Osteoblast (primary cell): ENCODE data around the gene RARRES1. TPM values are rescaled to one million over a fixed set of nuclear protein-coding genes. Genes with fewer than 3 reads are reported as not detected.

Experiments
- DNase-seq: peaks from one replicate; pipeline ENCODE4 v3.0.0; 2011; ENCODE audit warnings: low spot score, mixed read lengths; ENCODE audit not compliant: insufficient read length; ENCODE audit errors: missing footprints
- H2AFZ ChIP-seq: 2 replicates; pipeline ENCODE4 v1.6.0; 2011; ENCODE audit warnings: mild to moderate bottlenecking, low read length
- H3K27ac ChIP-seq: 2 replicates; pipeline ENCODE4 v1.5.1; 2011; ENCODE audit warnings: mild to moderate bottlenecking, low read depth, low read length, moderate library complexity
- H3K27me3 ChIP-seq: 2 replicates; pipeline ENCODE4 v1.6.0; 2012; ENCODE audit warnings: mild to moderate bottlenecking, control low read depth, inconsistent platforms, low read length, moderate library complexity; ENCODE audit not compliant: insufficient read depth
- H3K36me3 ChIP-seq: 2 replicates; pipeline ENCODE4 v1.5.1; 2011; ENCODE audit warnings: mild to moderate bottlenecking, low read length, control low read depth, moderate library complexity; ENCODE audit not compliant: insufficient read depth
- H3K4me1 ChIP-seq: 2 replicates; pipeline ENCODE4 v1.5.1; 2011; ENCODE audit warnings: mild to moderate bottlenecking, low read length, control low read depth, moderate library complexity; ENCODE audit not compliant: insufficient read depth
- H3K4me2 ChIP-seq: 2 replicates; pipeline ENCODE4 v1.6.0; 2011; ENCODE audit warnings: mild to moderate bottlenecking, low read length; ENCODE audit not compliant: insufficient read depth
- H3K4me3 ChIP-seq: fragments of 200-600 bp; sonication (generic); 3 replicates; pipeline ENCODE4 v1.5.1; 2012; ENCODE audit warnings: mild to moderate bottlenecking, low read length, inconsistent platforms; ENCODE audit not compliant: insufficient read depth
- H3K79me2 ChIP-seq: 2 replicates; pipeline ENCODE4 v1.6.0; 2012; ENCODE audit warnings: mild to moderate bottlenecking, low read length, control low read depth, inconsistent platforms; ENCODE audit not compliant: insufficient read depth
- H3K9me3 ChIP-seq: 2 replicates; pipeline ENCODE4 v1.5.1; 2011; ENCODE audit warnings: low read depth, low read length, control low read depth
- H4K20me1 ChIP-seq: 2 replicates; pipeline ENCODE4 v1.6.0; 2012; ENCODE audit warnings: mild to moderate bottlenecking, low read length, control low read depth; ENCODE audit not compliant: insufficient read depth
- total RNA-seq: library from RNA; depleted of rRNA; stranded (reverse); fragments of >200 nt; gene quantifications from 2 replicates; pipeline ENCODE4 v1.2.3, GENCODE V29; 2012
- TF ChIP-seq, protein P1 (sequence below): IDR thresholded peaks from 2 replicates; pipeline ENCODE4 v1.5.1; 2011; ENCODE audit warnings: mild to moderate bottlenecking, low read depth, low read length, moderate library complexity; ENCODE audit errors: extremely low read depth

RARRES1 gene
- total RNA-seq, 1 donor: 19.5 TPM

GRCh38 chr3:158663246-158663645 is 69.0 kb downstream of the RARRES1 start:
- Histone ChIP-seq H3K4me3 (no peak overlapping the region), H3K4me2 (no peak overlapping the region), H3K79me2 (peaks cover 14% of the 10 kb centered on the region), H3K27me3 (no peaks in the 10 kb centered on the region), H4K20me1 (peaks cover 5% of the 10 kb centered on the region), H2AFZ (no peak overlapping the region), H3K4me1 (peaks cover 14% of the 10 kb centered on the region), H3K36me3 (peaks cover 90% of the 10 kb centered on the region), H3K9me3 (no peaks in the 10 kb centered on the region), H3K27ac (no peak overlapping the region)
- no peak for DNase-seq
- TF ChIP-seq, protein P1, sequence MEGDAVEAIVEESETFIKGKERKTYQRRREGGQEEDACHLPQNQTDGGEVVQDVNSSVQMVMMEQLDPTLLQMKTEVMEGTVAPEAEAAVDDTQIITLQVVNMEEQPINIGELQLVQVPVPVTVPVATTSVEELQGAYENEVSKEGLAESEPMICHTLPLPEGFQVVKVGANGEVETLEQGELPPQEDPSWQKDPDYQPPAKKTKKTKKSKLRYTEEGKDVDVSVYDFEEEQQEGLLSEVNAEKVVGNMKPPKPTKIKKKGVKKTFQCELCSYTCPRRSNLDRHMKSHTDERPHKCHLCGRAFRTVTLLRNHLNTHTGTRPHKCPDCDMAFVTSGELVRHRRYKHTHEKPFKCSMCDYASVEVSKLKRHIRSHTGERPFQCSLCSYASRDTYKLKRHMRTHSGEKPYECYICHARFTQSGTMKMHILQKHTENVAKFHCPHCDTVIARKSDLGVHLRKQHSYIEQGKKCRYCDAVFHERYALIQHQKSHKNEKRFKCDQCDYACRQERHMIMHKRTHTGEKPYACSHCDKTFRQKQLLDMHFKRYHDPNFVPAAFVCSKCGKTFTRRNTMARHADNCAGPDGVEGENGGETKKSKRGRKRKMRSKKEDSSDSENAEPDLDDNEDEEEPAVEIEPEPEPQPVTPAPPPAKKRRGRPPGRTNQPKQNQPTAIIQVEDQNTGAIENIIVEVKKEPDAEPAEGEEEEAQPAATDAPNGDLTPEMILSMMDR: no peak

GRCh38 chr3:158660711-158661110 is 71.5 kb downstream of the RARRES1 start:
- H3K27me3 ChIP-seq: no peaks in the 10 kb centered on the region
- no peak for DNase-seq
- no peaks in the 10 kb centered on the region for H3K9me3 ChIP-seq
- H3K79me2 ChIP-seq: peaks cover 4% of the 10 kb centered on the region
- TF ChIP-seq, protein P1: no peak
- H4K20me1 ChIP-seq: no peaks in the 10 kb centered on the region
- H3K4me3 ChIP-seq: no peak overlapping the region
- no peak overlapping the region for H3K4me2 ChIP-seq
- peaks cover 77% of the 10 kb centered on the region for H3K36me3 ChIP-seq
- peaks cover 4% of the 10 kb centered on the region for H3K4me1 ChIP-seq
- H2AFZ ChIP-seq: no peak overlapping the region
- no peak overlapping the region for H3K27ac ChIP-seq

- H2AFZ ChIP-seq: no peak overlapping the region
- no peak overlapping the region for H3K4me3 ChIP-seq
- no peak overlapping the region for H3K4me2 ChIP-seq
These were observed 72.6 kb downstream of the RARRES1 start for GRCh38 chr3:158659454-158660237.

GRCh38 chr3:158658889-158659288 is 73.4 kb downstream of the RARRES1 start:
- Histone ChIP-seq H3K9me3 (no peaks in the 10 kb centered on the region), H3K4me3 (no peak overlapping the region), H3K4me2 (no peak overlapping the region), H3K27ac (no peak overlapping the region), H3K36me3 (peaks cover 76% of the 10 kb centered on the region), H2AFZ (no peak overlapping the region), H4K20me1 (no peaks in the 10 kb centered on the region), H3K79me2 (no peaks in the 10 kb centered on the region), H3K4me1 (peaks cover 4% of the 10 kb centered on the region), H3K27me3 (no peaks in the 10 kb centered on the region)
- no peak for DNase-seq
- TF ChIP-seq, protein P1: no peak

More at GRCh38 chr3:158659454-158660237, 72.6 kb downstream of the RARRES1 start:
- H3K9me3 ChIP-seq: no peaks in the 10 kb centered on the region
- H3K36me3 ChIP-seq: peaks cover 76% of the 10 kb centered on the region
- H3K27me3 ChIP-seq: no peaks in the 10 kb centered on the region
- H3K79me2 ChIP-seq: peaks cover 4% of the 10 kb centered on the region
- TF ChIP-seq, protein P1: peak; percentile 88
- H3K27ac ChIP-seq: no peak overlapping the region
- peaks cover 4% of the 10 kb centered on the region for H3K4me1 ChIP-seq
- no peaks in the 10 kb centered on the region for H4K20me1 ChIP-seq
- no peak for DNase-seq
